SK-N-SH (cell line): ENCODE results near the gene PRRC2B. TPM values are rescaled to one million over a fixed set of nuclear protein-coding genes. Genes with fewer than 3 reads are reported as not detected.

ENCODE experiments used
- CTCF ChIA-PET: fragments of 300-600, 350-600 bp; formaldehyde crosslinking; extraction: SDS; loops from one replicate; lab custom pipeline; 2021; lab: Yijun Ruan, JAX
- POLR2A ChIA-PET: fragments of 350-600 bp; sonication (Branson Sonifier 250); formaldehyde crosslinking; extraction: SDS; loops from one replicate; lab custom pipeline; 2020; ENCODE audit warnings: antibody characterized with exemption, inconsistent platforms; lab: Yijun Ruan, JAX
- DNase-seq: peaks from one replicate; pipeline ENCODE4 v3.0.0; 2012
- H2AFZ ChIP-seq: fragments of 200-600 bp; sonication (generic); 2 replicates; pipeline ENCODE4 v1.8.1; 2016; ENCODE audit warnings: antibody characterized with exemption, mild to moderate bottlenecking, low read depth
- H3F3A ChIP-seq: fragments of 200-600 bp; sonication (generic); replicated peaks from 2 replicates; pipeline ENCODE3; 2016; ENCODE audit warnings: antibody characterized with exemption, mild to moderate bottlenecking; ENCODE audit not compliant: insufficient read depth
- H3K27ac ChIP-seq, 2 experiments: fragments of 200-500 bp in 1 of 2; fragments of 200-600 bp in 1 of 2; sonication (Bioruptor generic) in 1 of 2; sonication (generic), shearing (Covaris generic) in 1 of 2; 2 replicates each; pipeline versions ENCODE4 v1.5.1 to v1.6.1; 2014 to 2016; ENCODE audit warnings: low read depth in 2 of 2, inconsistent platforms in 1 of 2, low read length in 1 of 2, mild to moderate bottlenecking in 1 of 2, mixed read lengths in 1 of 2
- H3K27me3 ChIP-seq: fragments of 200-600 bp; sonication (generic), shearing (Covaris generic); 2 replicates; pipeline ENCODE4 v1.6.1; 2016; ENCODE audit warnings: mixed run types; ENCODE audit not compliant: insufficient read depth
- H3K36me3 ChIP-seq, 2 experiments: fragments of 200-500 bp in 1 of 2; fragments of 200-600 bp in 1 of 2; sonication (Bioruptor generic) in 1 of 2; sonication (generic) in 1 of 2; replicated peaks in 1 of 2; 2 replicates each; pipeline versions ENCODE3 to v1.5.1; 2014 to 2016; ENCODE audit warnings: low read length in 1 of 2, mild to moderate bottlenecking in 1 of 2; ENCODE audit not compliant: insufficient read depth in 2 of 2, control insufficient read depth in 1 of 2
- H3K4me1 ChIP-seq, 2 experiments: fragments of 200-500 bp in 1 of 2; fragments of 200-600 bp in 1 of 2; sonication (Bioruptor generic) in 1 of 2; sonication (generic), shearing (Covaris generic) in 1 of 2; 2 replicates each; pipeline versions ENCODE4 v1.5.1 to v1.6.1; 2014 to 2016; ENCODE audit warnings: low read depth in 1 of 2, low read length in 1 of 2, mixed run types in 1 of 2; ENCODE audit not compliant: insufficient read depth in 2 of 2, control insufficient read depth in 1 of 2
- H3K4me2 ChIP-seq: fragments of 200-600 bp; sonication (generic), shearing (Covaris generic); 2 replicates; pipeline ENCODE4 v1.6.1; 2017; ENCODE audit warnings: mixed run types
- H3K4me3 ChIP-seq, 2 experiments: fragments of 200-500 bp in 1 of 2; fragments of 200-600 bp in 1 of 2; sonication (Bioruptor generic) in 1 of 2; sonication (generic), shearing (Covaris generic) in 1 of 2; 2 replicates each; pipeline versions ENCODE4 v1.5.1 to v1.8.1; 2014 to 2016; ENCODE audit warnings: low read depth in 2 of 2, inconsistent platforms in 1 of 2, low read length in 1 of 2, mild to moderate bottlenecking in 1 of 2, mixed read lengths in 1 of 2, moderate library complexity in 1 of 2
- H3K79me2 ChIP-seq: fragments of 200-600 bp; sonication (generic); 2 replicates; pipeline ENCODE4 v1.8.1; 2017; ENCODE audit warnings: mild to moderate bottlenecking; ENCODE audit not compliant: insufficient read depth
- H3K9ac ChIP-seq: fragments of 200-600 bp; sonication (generic); 2 replicates; pipeline ENCODE4 v1.6.1; 2017; ENCODE audit warnings: mixed run types
- H3K9me2 ChIP-seq: fragments of 200-600 bp; sonication (generic); 2 replicates; pipeline ENCODE4 v1.6.1; 2017; ENCODE audit warnings: mixed run types
- H3K9me3 ChIP-seq: fragments of 200-600 bp; sonication (generic); 2 replicates; pipeline ENCODE4 v1.6.1; 2017; ENCODE audit warnings: mixed run types, mild to moderate bottlenecking, moderate library complexity
- H4K20me1 ChIP-seq: fragments of 200-600 bp; sonication (generic); 2 replicates; pipeline ENCODE4 v1.6.1; 2017; ENCODE audit warnings: mild to moderate bottlenecking, mixed run types; ENCODE audit not compliant: insufficient read depth
- ELF1 ChIP-seq: IDR thresholded peaks from 2 replicates; pipeline ENCODE4 v1.4.0; 2012
- FOXM1 ChIP-seq: IDR thresholded peaks from 2 replicates; pipeline ENCODE4 v1.4.0; 2012; ENCODE audit warnings: low read depth, mild to moderate bottlenecking
- MEF2A ChIP-seq: IDR thresholded peaks from 2 replicates; pipeline ENCODE4 v1.4.0; 2012; ENCODE audit warnings: low read depth, borderline replicate concordance
- NRF1 ChIP-seq: IDR thresholded peaks from 2 replicates; pipeline ENCODE4 v1.6.1; 2012; ENCODE audit warnings: low read depth, mild to moderate bottlenecking, low read length
- RAD21 ChIP-seq: IDR thresholded peaks from 2 replicates; pipeline ENCODE4 v1.6.1; 2012; ENCODE audit warnings: mild to moderate bottlenecking, low read length
- RFX5 ChIP-seq: IDR thresholded peaks from 2 replicates; pipeline ENCODE4 v1.6.1; 2012; ENCODE audit warnings: mild to moderate bottlenecking, improper control_type of control experiment, low read length
- RXRA ChIP-seq: IDR thresholded peaks from 2 replicates; pipeline ENCODE4 v1.4.0; 2012; ENCODE audit warnings: low read depth, mild to moderate bottlenecking, borderline replicate concordance
- YY1 ChIP-seq: IDR thresholded peaks from 2 replicates; pipeline ENCODE4 v1.4.0; 2012; ENCODE audit warnings: low read depth, mild to moderate bottlenecking
- WGBS: methylation state at CpG from one replicate; pipeline ENCODE4 v1.1.6; 2017; ENCODE audit warnings: low lambda C conversion rate; 5-methylcytosine and 5-hydroxymethylcytosine counted together
- polyA plus RNA-seq, 3 experiments: library from polyadenylated mRNA; depleted of rRNA; stranded (reverse); fragments of >200 nt; gene quantifications; 2 replicates each; pipeline ENCODE4 v1.2.3, GENCODE V29; 2012
- TF ChIP-seq, protein P1 (sequence below): IDR thresholded peaks from 2 replicates; pipeline ENCODE4 v1.4.0; 2012; ENCODE audit warnings: low read depth
- TF ChIP-seq, protein P2 (sequence below): IDR thresholded peaks from 2 replicates; pipeline ENCODE4; 2012
- TF ChIP-seq, protein P3 (sequence below): IDR thresholded peaks from 2 replicates; pipeline ENCODE4 v1.4.0; 2012; ENCODE audit warnings: low read depth, borderline replicate concordance
- TF ChIP-seq, protein P4 (sequence below): fragments of 200-600 bp; sonication (generic); IDR thresholded peaks from 2 replicates; pipeline ENCODE4 v1.6.1; 2017; ENCODE audit warnings: antibody characterized with exemption, mild to moderate bottlenecking, moderate library complexity

Gene PRRC2B
- polyA plus RNA-seq, 1 of the 3 experiments (the other 2 are of a cell fraction), result 26.3 TPM

DNA sequence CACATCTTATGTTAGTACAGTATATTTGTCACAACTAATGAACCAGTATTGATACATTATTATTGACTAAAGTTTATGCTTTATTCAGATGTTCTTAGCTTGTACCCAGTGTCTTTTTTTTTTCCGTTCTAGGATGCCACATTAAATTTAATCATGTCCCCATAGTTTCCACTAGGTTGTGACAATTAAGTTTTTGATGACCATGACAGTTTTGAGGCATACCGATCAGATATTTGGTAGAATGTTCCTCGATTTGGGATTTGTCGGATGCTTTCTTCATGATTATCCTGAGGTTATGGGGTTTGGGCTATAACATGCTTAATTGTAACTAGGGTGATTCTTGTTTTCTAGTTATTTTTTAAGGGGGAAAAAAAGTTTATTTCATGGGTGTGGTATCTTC is 22.6 kb downstream of the PRRC2B start:
- Histone ChIP-seq H3K36me3 (peaks cover 6% of the 10 kb centered on the region in 2 experiments), H3K9ac (no peak overlapping the region), H3K79me2 (peaks cover 100% of the 10 kb centered on the region), H4K20me1 (peaks cover 100% of the 10 kb centered on the region), H3K27me3 (no peaks in the 10 kb centered on the region), H3K4me3 (no peak overlapping the region), H3K27ac (peak overlapping the region in 1 of 2 experiments; percentile 72; a peak in 1 of 4 replicates), H3K9me3 (no peaks in the 10 kb centered on the region), H3K4me1 (peaks cover 19 to 47% of the 10 kb centered on the region in 2 experiments), H3K9me2 (no peaks in the 10 kb centered on the region), H2AFZ (no peak overlapping the region), H3K4me2 (no peak overlapping the region), H3F3A (peaks cover 12% of the 10 kb centered on the region)
- CTCF ChIA-PET, result interaction anchor here (1.0 kb wide), 1 partner anchor 80 kb away, joined by 3 read pairs; no protein-coding TSS in a partner anchor
- POLR2A ChIA-PET, result no interaction called here
- WGBS, result 95% methylated on average over 4 of the region's 4 CpGs
- TF ChIP-seq, protein P1, sequence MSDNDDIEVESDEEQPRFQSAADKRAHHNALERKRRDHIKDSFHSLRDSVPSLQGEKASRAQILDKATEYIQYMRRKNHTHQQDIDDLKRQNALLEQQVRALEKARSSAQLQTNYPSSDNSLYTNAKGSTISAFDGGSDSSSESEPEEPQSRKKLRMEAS, result no peak
- TF ChIP-seq ELF1 (no peak), RXRA (no peak), FOXM1 (no peak), RFX5 (no peak), YY1 (no peak), NRF1 (no peak), RAD21 (no peak), MEF2A (no peak)
- TF ChIP-seq, protein P2, sequence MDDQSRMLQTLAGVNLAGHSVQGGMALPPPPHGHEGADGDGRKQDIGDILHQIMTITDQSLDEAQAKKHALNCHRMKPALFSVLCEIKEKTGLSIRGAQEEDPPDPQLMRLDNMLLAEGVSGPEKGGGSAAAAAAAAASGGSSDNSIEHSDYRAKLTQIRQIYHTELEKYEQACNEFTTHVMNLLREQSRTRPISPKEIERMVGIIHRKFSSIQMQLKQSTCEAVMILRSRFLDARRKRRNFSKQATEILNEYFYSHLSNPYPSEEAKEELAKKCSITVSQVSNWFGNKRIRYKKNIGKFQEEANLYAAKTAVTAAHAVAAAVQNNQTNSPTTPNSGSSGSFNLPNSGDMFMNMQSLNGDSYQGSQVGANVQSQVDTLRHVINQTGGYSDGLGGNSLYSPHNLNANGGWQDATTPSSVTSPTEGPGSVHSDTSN, result no peak
- TF ChIP-seq, protein P3, sequence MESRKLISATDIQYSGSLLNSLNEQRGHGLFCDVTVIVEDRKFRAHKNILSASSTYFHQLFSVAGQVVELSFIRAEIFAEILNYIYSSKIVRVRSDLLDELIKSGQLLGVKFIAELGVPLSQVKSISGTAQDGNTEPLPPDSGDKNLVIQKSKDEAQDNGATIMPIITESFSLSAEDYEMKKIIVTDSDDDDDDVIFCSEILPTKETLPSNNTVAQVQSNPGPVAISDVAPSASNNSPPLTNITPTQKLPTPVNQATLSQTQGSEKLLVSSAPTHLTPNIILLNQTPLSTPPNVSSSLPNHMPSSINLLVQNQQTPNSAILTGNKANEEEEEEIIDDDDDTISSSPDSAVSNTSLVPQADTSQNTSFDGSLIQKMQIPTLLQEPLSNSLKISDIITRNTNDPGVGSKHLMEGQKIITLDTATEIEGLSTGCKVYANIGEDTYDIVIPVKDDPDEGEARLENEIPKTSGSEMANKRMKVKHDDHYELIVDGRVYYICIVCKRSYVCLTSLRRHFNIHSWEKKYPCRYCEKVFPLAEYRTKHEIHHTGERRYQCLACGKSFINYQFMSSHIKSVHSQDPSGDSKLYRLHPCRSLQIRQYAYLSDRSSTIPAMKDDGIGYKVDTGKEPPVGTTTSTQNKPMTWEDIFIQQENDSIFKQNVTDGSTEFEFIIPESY, result no peak
- TF ChIP-seq, protein P4, sequence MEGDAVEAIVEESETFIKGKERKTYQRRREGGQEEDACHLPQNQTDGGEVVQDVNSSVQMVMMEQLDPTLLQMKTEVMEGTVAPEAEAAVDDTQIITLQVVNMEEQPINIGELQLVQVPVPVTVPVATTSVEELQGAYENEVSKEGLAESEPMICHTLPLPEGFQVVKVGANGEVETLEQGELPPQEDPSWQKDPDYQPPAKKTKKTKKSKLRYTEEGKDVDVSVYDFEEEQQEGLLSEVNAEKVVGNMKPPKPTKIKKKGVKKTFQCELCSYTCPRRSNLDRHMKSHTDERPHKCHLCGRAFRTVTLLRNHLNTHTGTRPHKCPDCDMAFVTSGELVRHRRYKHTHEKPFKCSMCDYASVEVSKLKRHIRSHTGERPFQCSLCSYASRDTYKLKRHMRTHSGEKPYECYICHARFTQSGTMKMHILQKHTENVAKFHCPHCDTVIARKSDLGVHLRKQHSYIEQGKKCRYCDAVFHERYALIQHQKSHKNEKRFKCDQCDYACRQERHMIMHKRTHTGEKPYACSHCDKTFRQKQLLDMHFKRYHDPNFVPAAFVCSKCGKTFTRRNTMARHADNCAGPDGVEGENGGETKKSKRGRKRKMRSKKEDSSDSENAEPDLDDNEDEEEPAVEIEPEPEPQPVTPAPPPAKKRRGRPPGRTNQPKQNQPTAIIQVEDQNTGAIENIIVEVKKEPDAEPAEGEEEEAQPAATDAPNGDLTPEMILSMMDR, result no peak
- DNase-seq, result no peak
